GM19238 (cell line): Measurements from ENCODE around the gene TJAP1.

Source experiments
- DNase-seq: peaks from one replicate; pipeline ENCODE4 v3.0.0; 2011; ENCODE audit warnings: low spot score; ENCODE audit not compliant: insufficient read length

The TJAP1 gene

GRCh38 chr6:43477235-43478007 lies at the start of gene TJAP1:
TSS of gene TJAP1 (plus strand) at chr6:43477570. CDS start at chr6:43499002, 21,432 bp downstream.
- DNase-seq = peak; percentile 91

- DNase-seq = no peak
These were observed 49.2 kb upstream of the TJAP1 start for GRCh38 chr6:43428112-43428570.

GRCh38 chr6:43428874-43429273 lies 48.5 kb upstream of the TJAP1 start:
- DNase-seq = no peak

- DNase-seq = no peak
These were observed 45.1 kb upstream of the TJAP1 start for GRCh38 chr6:43432009-43432945.

- DNase-seq = no peak
These were observed 44.2 kb upstream of the TJAP1 start for GRCh38 chr6:43433148-43433547.

- DNase-seq = no peak
These were observed 43.1 kb upstream of the TJAP1 start for GRCh38 chr6:43434001-43434840.

GRCh38 chr6:43434943-43435342 lies 42.4 kb upstream of the TJAP1 start:
- DNase-seq = no peak

GRCh38 chr6:43435682-43436437 lies 41.5 kb upstream of the TJAP1 start:
- DNase-seq = no peak

GRCh38 chr6:43436577-43437282 lies 40.6 kb upstream of the TJAP1 start:
- DNase-seq = no peak

GRCh38 chr6:43437700-43438099 lies 39.7 kb upstream of the TJAP1 start:
- no peak for DNase-seq

GRCh38 chr6:43442935-43443334 lies 34.4 kb upstream of the TJAP1 start:
- DNase-seq = no peak

GRCh38 chr6:43444036-43444435 lies 33.3 kb upstream of the TJAP1 start:
- no peak for DNase-seq

GRCh38 chr6:43444582-43444981 lies 32.8 kb upstream of the TJAP1 start:
- DNase-seq = no peak

GRCh38 chr6:43445576-43445975 lies 31.8 kb upstream of the TJAP1 start:
- DNase-seq = no peak

GRCh38 chr6:43447604-43448003 lies 29.8 kb upstream of the TJAP1 start:
- DNase-seq = no peak

GRCh38 chr6:43448916-43449315 lies 28.5 kb upstream of the TJAP1 start:
- no peak for DNase-seq

GRCh38 chr6:43450699-43451131 lies 26.7 kb upstream of the TJAP1 start:
- DNase-seq = no peak

- DNase-seq = no peak
These were observed 26.0 kb upstream of the TJAP1 start for GRCh38 chr6:43451348-43451747.

- DNase-seq = no peak
These were observed 25.4 kb upstream of the TJAP1 start for GRCh38 chr6:43451939-43452338.

- no peak for DNase-seq
These were observed 24.5 kb upstream of the TJAP1 start for GRCh38 chr6:43452896-43453295.
